ENCODE measurements around the gene ICAM4.

- TF ChIP-seq CTCF (IDR thresholded peaks at IDR 0.05) (no peak), POLR2A (IDR thresholded peaks at IDR 0.05) (no peak)
These were observed 24.0 kb upstream of the ICAM4 start for GRCh38 chr19:10262771-10263170.

All from Peyer's patch (tissue), 4 donors.